HG02798 (cell line): ENCODE data around the gene ST7L.
A peak's percentile ranks its signal among the peaks of the same experiment; 100 is the strongest.

ENCODE experiments used
- ATAC-seq: cut with Tn5 transposase; IDR thresholded peaks from one replicate; pipeline ENCODE4 v1.9.1; 2021; ENCODE audit warnings: mild to moderate bottlenecking; ENCODE audit not compliant: unreplicated experiment, poor library complexity

ST7L gene

GRCh38 chr1:112619518-112620376 is 806 bp upstream of the ST7L start, which contains the start of gene CAPZA1:
Gene CAPZA1 (plus strand): TSS chr1:112619832. CDS start chr1:112619845, 13 bp downstream.
- peak; percentile 89 for ATAC-seq

- ATAC-seq = no peak
Observed at GRCh38 chr1:112618114-112618720, 724 bp downstream of the ST7L start.

GRCh38 chr1:112614460-112615065 is 4.4 kb downstream of the ST7L start:
- no peak for ATAC-seq

GRCh38 chr1:112605633-112606327 is 13.2 kb downstream of the ST7L start:
- ATAC-seq = no peak

- no peak for ATAC-seq
Observed at GRCh38 chr1:112603541-112603940, 15.4 kb downstream of the ST7L start.

- no peak for ATAC-seq
Observed at GRCh38 chr1:112603012-112603411, 15.9 kb downstream of the ST7L start.

GRCh38 chr1:112599477-112599876 is 19.5 kb downstream of the ST7L start:
- no peak for ATAC-seq

- ATAC-seq = no peak
Observed at GRCh38 chr1:112594208-112594876, 24.6 kb downstream of the ST7L start.

GRCh38 chr1:112589766-112590165 is 29.2 kb downstream of the ST7L start:
- ATAC-seq = no peak

- no peak for ATAC-seq
Observed at GRCh38 chr1:112583366-112583765, 35.6 kb downstream of the ST7L start.

DNA sequence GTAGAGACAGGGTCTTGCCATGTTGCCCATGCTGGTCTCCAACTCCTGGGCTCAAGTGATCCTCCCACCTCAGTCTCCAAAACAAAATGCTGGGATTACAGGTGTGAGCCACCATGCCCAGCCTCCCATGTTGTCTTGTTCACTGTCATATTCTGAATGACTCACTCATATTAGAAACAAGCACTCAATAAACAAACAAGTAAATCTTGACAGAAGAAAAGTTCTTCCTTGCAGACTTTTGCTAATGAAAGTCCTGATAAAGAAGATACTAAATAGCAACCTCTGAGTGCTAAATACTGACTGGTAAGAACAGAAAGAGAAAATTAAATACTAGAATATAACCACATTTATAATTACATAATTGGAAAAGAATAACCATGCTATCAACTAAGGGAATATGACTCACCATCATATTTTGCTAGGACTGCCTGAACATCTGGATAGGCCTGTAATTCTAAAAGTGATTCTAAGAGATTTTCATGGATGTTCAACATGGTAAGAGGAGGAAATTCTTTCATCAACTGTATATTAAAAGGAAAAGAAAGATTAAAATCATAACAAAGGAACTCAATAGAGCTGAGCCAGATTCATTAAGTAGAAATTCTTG is 37.3 kb downstream of the ST7L start:
- no peak for ATAC-seq

- ATAC-seq = no peak
Observed at GRCh38 chr1:112579801-112580510, 39.0 kb downstream of the ST7L start.

DNA sequence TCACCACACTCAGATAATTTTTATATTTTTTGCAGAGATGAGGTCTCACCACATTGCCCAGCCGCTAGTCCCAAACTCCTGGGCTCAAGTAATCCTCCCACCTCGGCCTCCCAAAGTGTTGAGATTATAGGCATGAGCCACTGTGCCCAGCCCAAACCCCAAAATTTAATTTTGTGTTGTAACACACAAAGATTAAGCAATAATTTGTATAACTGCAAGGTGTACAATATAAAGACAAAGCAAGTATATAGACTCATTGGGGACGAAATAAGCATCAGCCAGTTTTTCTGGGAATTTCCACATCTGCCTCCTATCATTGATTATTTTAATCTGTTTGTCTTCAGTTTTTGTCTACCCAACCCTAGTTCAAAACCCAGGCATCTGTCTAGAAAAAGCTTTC is 42.7 kb downstream of the ST7L start:
- ATAC-seq = no peak

- ATAC-seq = no peak
Observed at GRCh38 chr1:112575154-112575804, 43.7 kb downstream of the ST7L start.

DNA sequence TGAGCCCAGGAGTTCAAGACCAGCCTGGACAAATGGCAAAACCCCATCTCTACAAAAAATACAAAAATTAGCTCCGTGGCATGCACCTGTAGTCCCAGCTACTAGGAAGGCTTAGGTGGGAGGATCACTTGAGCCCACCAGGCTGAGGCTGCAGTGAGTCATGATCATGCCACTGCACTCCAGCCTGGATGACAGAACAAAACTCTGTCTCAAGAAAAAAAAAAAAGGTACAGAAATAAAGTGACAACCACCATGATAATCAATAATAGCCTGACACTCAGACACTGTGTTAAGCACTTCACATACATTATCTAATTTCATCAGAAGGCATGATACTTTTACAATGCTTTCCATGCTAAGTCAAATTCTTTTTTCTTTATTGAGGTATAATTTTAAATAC is 53.1 kb downstream of the ST7L start:
- ATAC-seq = no peak

GRCh38 chr1:112564081-112564480 is 54.9 kb downstream of the ST7L start:
- no peak for ATAC-seq

DNA sequence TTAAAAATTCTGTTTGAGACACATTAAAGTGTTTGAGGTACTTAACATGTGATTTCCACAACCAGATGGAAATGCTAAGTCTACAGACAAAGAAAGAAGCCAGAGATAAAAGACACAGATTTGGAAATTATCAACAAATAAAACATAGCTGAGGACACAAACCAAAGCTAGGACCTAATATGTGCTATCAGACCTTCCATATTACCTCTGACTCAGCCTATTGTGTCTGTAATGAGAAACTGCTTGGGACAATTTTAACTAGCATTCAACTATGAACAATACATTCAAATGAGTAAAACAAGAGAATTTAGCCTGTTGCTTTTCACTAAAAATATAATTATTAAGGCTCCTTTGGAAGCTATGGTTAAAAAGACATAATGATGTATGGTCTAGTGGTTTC is 55.6 kb downstream of the ST7L start:
- no peak for ATAC-seq

GRCh38 chr1:112558634-112559033 is 60.3 kb downstream of the ST7L start:
- ATAC-seq = no peak

GRCh38 chr1:112557385-112557784 is 61.6 kb downstream of the ST7L start:
- no peak for ATAC-seq
